LHCN-M2 (cell line): ENCODE data around the gene OTP. TPM values are rescaled to one million over a fixed set of nuclear protein-coding genes. Genes with fewer than 3 reads are reported as not detected.
"Not testable (repeated sequence)": the region's sequence is repeated elsewhere in the genome, so short reads cannot be mapped to it uniquely, and the experiment has no call there.

Experiments
- DNase-seq: peaks from one replicate; pipeline ENCODE4 v3.0.0-alpha.2; 2012; ENCODE audit warnings: low read depth
- total RNA-seq: library from RNA; depleted of rRNA; stranded (reverse); fragments of >200 nt; gene quantifications from 2 replicates; pipeline ENCODE4 v1.2.3, GENCODE V29; 2014; rRNA removed

Gene OTP
- total RNA-seq, 1 experiment from 2014 or later: not detected

GRCh38 chr5:77608927-77609326 lies 29.6 kb downstream of the OTP start:
- DNase-seq: not testable (repeated sequence)

DNA sequence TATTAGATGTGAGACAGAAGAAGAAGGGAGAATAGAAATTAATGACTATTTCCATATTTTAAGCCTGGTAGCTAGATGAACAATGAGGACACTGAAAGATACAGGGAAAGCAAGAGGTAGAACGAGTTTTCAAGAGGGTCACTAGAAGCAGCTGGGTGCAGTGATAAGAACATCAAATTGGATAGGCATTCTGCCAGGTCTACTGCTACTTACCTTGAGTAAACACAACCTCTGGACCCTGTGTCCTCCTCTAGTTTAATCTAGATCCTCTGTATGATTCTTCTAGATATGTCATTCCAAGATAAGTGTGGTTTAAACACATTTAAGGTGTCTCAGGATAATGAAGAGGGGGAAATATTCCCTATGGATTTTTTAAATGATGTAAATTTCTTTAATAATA lies 31.2 kb downstream of the OTP start:
- DNase-seq: no peak

GRCh38 chr5:77606279-77606678 lies 32.2 kb downstream of the OTP start:
- no peak for DNase-seq

GRCh38 chr5:77599679-77600078 lies 38.8 kb downstream of the OTP start:
- DNase-seq: no peak

- DNase-seq: no peak
Observed at GRCh38 chr5:77590347-77590746, 48.2 kb downstream of the OTP start.

GRCh38 chr5:77588175-77588574 lies 50.3 kb downstream of the OTP start:
- no peak for DNase-seq

- DNase-seq: no peak
Observed at GRCh38 chr5:77586101-77586500, 52.4 kb downstream of the OTP start.

GRCh38 chr5:77582143-77582542 lies 56.4 kb downstream of the OTP start:
- DNase-seq: not testable (repeated sequence)

Other genes with a start within 250 kb of the OTP start
- 68.4 and 72.1 TPM in 2 replicates for gene WDR41, start 146.4 kb downstream of the OTP start, total RNA-seq
- gene TBCA, start 137.6 kb upstream of the OTP start, total RNA-seq: 168 and 179 TPM in 2 replicates